Sigmoid colon (tissue), 7 donors: Measurements from ENCODE around the gene MSL3. TPM values are rescaled to one million over a fixed set of nuclear protein-coding genes. Genes with fewer than 3 reads are reported as not detected.

ENCODE experiments used
- DNase-seq: peaks from one replicate; pipeline ENCODE4 v3.0.0-alpha.2; 2019
- H3K27ac ChIP-seq, 4 donors: fragments of 200-600 bp; sonication (generic); one replicate each; pipeline ENCODE4 v1.5.1; 2016 to 2019; ENCODE audit warnings: mild to moderate bottlenecking in 1 of 4
- H3K27me3 ChIP-seq, 3 donors: fragments of 200-600 bp; sonication (generic); one replicate each; pipeline ENCODE4 v1.5.1; 2019; ENCODE audit warnings: mild to moderate bottlenecking in 1 of 3
- H3K36me3 ChIP-seq, 4 donors: fragments of 200-600 bp; sonication (generic); one replicate each; pipeline ENCODE4 v1.5.1; 2016 to 2019
- H3K4me1 ChIP-seq, 4 donors: fragments of 200-600 bp; sonication (generic); one replicate each; pipeline ENCODE4 v1.5.1; 2017 to 2019
- H3K4me3 ChIP-seq, 4 donors: fragments of 200-600 bp; sonication (generic); one replicate each; pipeline ENCODE4 v1.5.1; 2017 to 2019; ENCODE audit warnings: mild to moderate bottlenecking in 2 of 4, moderate library complexity in 1 of 4
- H3K9me3 ChIP-seq, 4 donors: fragments of 200-600 bp in 3 of 4; sonication (generic) in 3 of 4; one replicate each; pipeline versions ENCODE4 v1.5.1 to v1.6.1; 2013 to 2019
- EP300 ChIP-seq, 4 donors: sonication (generic); formaldehyde crosslinking; IDR thresholded peaks; one replicate each; pipeline ENCODE4 v1.6.1; 2017; ENCODE audit warnings: antibody characterized with exemption in 4 of 4
- POLR2A ChIP-seq, 2 donors: fragments of 450-650 bp; IDR thresholded peaks; one replicate each; pipeline ENCODE4 v1.6.1; 2016; ENCODE audit warnings: antibody characterized with exemption in 2 of 2, mild to moderate bottlenecking in 2 of 2, moderate library complexity in 2 of 2
- POLR2AphosphoS5 ChIP-seq, 4 donors: sonication (generic); formaldehyde crosslinking; IDR thresholded peaks; one replicate each; pipeline ENCODE4 v1.6.1; 2017; ENCODE audit warnings: antibody characterized with exemption in 4 of 4
- WGBS, 2 donors: extraction: QIAGEN DNeasy Blood & Tissue Kit; methylation state at CpG; one replicate each; pipeline ENCODE4 v1.1.7; 2013; 5-methylcytosine and 5-hydroxymethylcytosine counted together
- intact Hi-C: fragments of 100-400 bp; cut with DNase I; formaldehyde crosslinking; loops from one replicate; pipeline ENCODE4 v1.15.1; 2023
- polyA plus RNA-seq, 3 donors: library from polyadenylated mRNA; stranded (reverse); fragments of 200-250 nt; gene quantifications; one replicate each; pipeline ENCODE4 v1.2.3, GENCODE V29; 2013
- total RNA-seq, 4 donors: library from RNA; depleted of rRNA; stranded (reverse); fragments of >200 nt; gene quantifications; one replicate each; pipeline ENCODE4 v1.1.0, GENCODE V29; 2016
- TF ChIP-seq, protein P1 (sequence below), 4 experiments: fragments of 450-650 bp in 3 of 4; fragments of 200-600 bp in 1 of 4; IDR thresholded peaks; one replicate each; pipeline ENCODE4 v1.5.1; 2016 to 2019; ENCODE audit warnings: antibody characterized with exemption in 4 of 4, mild to moderate bottlenecking in 3 of 4, moderate library complexity in 2 of 4
- donor health status: healthy with polysubstance abuse.
- donor health status: Bipolar disorder and iron deficiency.
- donor health status: healthy.

MSL3 gene
- total and polyA plus RNA-seq, 7 donors, result 16.8 to 49.9 (median 20.6) TPM

GRCh38 chrX:11740794-11741193, 17.2 kb upstream of the MSL3 start:
- TF ChIP-seq, protein P1, sequence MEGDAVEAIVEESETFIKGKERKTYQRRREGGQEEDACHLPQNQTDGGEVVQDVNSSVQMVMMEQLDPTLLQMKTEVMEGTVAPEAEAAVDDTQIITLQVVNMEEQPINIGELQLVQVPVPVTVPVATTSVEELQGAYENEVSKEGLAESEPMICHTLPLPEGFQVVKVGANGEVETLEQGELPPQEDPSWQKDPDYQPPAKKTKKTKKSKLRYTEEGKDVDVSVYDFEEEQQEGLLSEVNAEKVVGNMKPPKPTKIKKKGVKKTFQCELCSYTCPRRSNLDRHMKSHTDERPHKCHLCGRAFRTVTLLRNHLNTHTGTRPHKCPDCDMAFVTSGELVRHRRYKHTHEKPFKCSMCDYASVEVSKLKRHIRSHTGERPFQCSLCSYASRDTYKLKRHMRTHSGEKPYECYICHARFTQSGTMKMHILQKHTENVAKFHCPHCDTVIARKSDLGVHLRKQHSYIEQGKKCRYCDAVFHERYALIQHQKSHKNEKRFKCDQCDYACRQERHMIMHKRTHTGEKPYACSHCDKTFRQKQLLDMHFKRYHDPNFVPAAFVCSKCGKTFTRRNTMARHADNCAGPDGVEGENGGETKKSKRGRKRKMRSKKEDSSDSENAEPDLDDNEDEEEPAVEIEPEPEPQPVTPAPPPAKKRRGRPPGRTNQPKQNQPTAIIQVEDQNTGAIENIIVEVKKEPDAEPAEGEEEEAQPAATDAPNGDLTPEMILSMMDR (IDR thresholded peaks at IDR 0.05), result no peak
- no peak for TF ChIP-seq EP300 (IDR thresholded peaks at IDR 0.05)
- TF ChIP-seq POLR2A (IDR thresholded peaks at IDR 0.05), result no peak
- TF ChIP-seq POLR2AphosphoS5 (IDR thresholded peaks at IDR 0.05), result no peak

GRCh38 chrX:11741574-11741973, 16.5 kb upstream of the MSL3 start:
- Histone ChIP-seq H3K4me1 (no peaks in the 10 kb centered on the region), H3K27me3 (no peaks in the 10 kb centered on the region), H3K27ac (no peak overlapping the region), H3K9me3 (no peaks in the 10 kb centered on the region), H3K4me3 (no peak overlapping the region), H3K36me3 (no peaks in the 10 kb centered on the region)
- intact Hi-C loops, result no loop called here
- no peak for DNase-seq
- TF ChIP-seq EP300 (IDR thresholded peaks at IDR 0.05) (no peak), POLR2AphosphoS5 (IDR thresholded peaks at IDR 0.05) (no peak), POLR2A (IDR thresholded peaks at IDR 0.05) (no peak)
- TF ChIP-seq, protein P1 (IDR thresholded peaks at IDR 0.05), result no peak
- WGBS, 2 donors, result 81 to 89% methylated on average over 2 of the region's 2 CpGs

More at GRCh38 chrX:11740794-11741193, 17.2 kb upstream of the MSL3 start:
- 75 to 76% methylated on average over 3 of the region's 3 CpGs for WGBS, 2 donors
- no peak overlapping the region for H3K4me3 ChIP-seq
- no peaks in the 10 kb centered on the region for H3K4me1 ChIP-seq
- H3K27ac ChIP-seq, result no peak overlapping the region
- H3K9me3 ChIP-seq, result no peaks in the 10 kb centered on the region
- no peaks in the 10 kb centered on the region for H3K27me3 ChIP-seq
- no peak for DNase-seq
- no peaks in the 10 kb centered on the region for H3K36me3 ChIP-seq
- intact Hi-C loops, result no loop called here

DNA sequence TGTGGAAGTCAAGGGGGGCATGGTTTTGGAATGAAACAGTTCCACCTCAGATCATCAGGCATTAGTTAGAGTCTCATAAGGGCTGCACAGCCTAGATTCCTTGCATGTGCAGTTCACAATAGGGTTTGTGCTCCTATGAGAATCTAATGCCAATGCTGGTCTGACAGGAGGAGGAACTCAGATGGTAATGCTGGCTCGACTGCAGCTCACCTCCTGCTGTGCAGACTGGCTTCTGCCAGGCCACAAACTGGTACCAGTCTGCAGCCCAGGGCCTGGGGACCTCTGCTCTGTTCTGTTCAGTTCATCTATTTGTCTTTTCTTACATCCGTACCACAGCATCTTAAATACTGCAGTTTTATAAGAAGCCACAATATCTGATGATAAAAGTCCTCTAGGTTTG, 12.2 kb upstream of the MSL3 start:
- H3K9me3 ChIP-seq, result no peaks in the 10 kb centered on the region
- H3K4me3 ChIP-seq, result no peak overlapping the region
- DNase-seq, result no peak
- no peak overlapping the region for H3K27ac ChIP-seq
- H3K36me3 ChIP-seq, result no peaks in the 10 kb centered on the region
- intact Hi-C loops, result no loop called here
- 57 to 65% methylated on average over 2 of the region's 2 CpGs for WGBS, 2 donors
- no peak for TF ChIP-seq POLR2A (IDR thresholded peaks at IDR 0.05)
- TF ChIP-seq POLR2AphosphoS5 (IDR thresholded peaks at IDR 0.05), result no peak
- TF ChIP-seq, protein P1 (IDR thresholded peaks at IDR 0.05), result no peak
- no peak for TF ChIP-seq EP300 (IDR thresholded peaks at IDR 0.05)
- H3K27me3 ChIP-seq, result no peaks in the 10 kb centered on the region
- no peaks in the 10 kb centered on the region for H3K4me1 ChIP-seq

DNA sequence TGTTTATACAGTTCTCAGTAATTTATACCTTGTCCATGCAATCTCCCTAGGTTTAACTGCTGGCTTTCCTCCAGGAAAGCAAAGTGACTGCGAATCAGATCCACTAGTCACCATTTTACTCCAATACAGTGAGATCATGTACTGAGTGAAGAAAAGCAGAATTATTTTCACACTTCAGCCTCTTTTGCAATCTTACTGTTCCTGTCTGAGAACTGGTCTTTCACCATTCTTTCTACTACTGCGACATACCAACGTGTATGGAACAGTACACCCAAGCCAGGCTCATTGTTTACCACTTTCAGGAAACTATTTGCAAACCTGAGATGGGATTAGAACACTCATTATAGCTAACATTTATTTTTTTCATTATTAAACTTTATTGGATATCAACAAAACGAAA, 8.0 kb upstream of the MSL3 start:
- no peak for TF ChIP-seq POLR2AphosphoS5 (IDR thresholded peaks at IDR 0.05)
- TF ChIP-seq, protein P1 (IDR thresholded peaks at IDR 0.05), result no peak
- TF ChIP-seq EP300 (IDR thresholded peaks at IDR 0.05), result no peak
- no peak for TF ChIP-seq POLR2A (IDR thresholded peaks at IDR 0.05)
- 77 to 78% methylated on average over 4 of the region's 4 CpGs for WGBS, 2 donors
- Histone ChIP-seq H3K9me3 (no peaks in the 10 kb centered on the region), H3K27me3 (no peaks in the 10 kb centered on the region), H3K4me1 (no peaks in the 10 kb centered on the region), H3K36me3 (no peaks in the 10 kb centered on the region), H3K27ac (no peak overlapping the region), H3K4me3 (no peak overlapping the region)
- no peak for DNase-seq
- intact Hi-C loops, result loop anchor here (10.0 kb wide), 1 partner anchor 375 kb away; no protein-coding TSS in a partner anchor

DNA sequence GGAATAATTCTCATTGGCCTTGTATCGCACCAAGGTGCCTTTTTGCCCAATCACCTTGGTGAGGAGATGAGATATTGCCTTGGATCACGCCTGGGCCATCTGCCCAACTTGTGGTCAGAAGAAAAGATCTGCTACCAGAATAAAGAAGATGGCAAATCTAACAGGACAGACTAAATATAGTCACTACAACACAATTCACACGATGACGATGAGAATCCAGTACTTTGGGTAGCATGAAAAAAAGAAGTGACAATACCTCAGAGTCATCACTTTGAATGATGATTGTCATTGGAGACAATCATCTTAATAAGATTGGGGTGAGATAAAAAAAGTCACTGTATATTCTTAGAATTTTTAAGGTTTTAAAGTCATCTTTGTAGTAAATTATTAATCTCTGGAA, 7.3 kb upstream of the MSL3 start:
- Histone ChIP-seq H3K36me3 (no peaks in the 10 kb centered on the region), H3K27me3 (no peaks in the 10 kb centered on the region), H3K4me1 (no peaks in the 10 kb centered on the region), H3K9me3 (no peaks in the 10 kb centered on the region), H3K27ac (no peak overlapping the region), H3K4me3 (no peak overlapping the region)
- intact Hi-C loops, result loop anchor here (10.0 kb wide), 1 partner anchor 376 kb away; no protein-coding TSS in a partner anchor
- DNase-seq, result no peak
- TF ChIP-seq POLR2AphosphoS5 (IDR thresholded peaks at IDR 0.05), result no peak
- WGBS, 2 donors, result 80 to 96% methylated on average over 4 of the region's 4 CpGs
